Fibroblast of pulmonary artery (primary cell): ENCODE results near the gene HOXA1.

Experiments
- DNase-seq: peaks from one replicate; pipeline ENCODE4 v3.0.0-alpha.2; 2010; ENCODE audit warnings: low read depth
- H3K4me3 ChIP-seq: replicated peaks from 2 replicates; pipeline ENCODE4 v1.5.1; 2011; ENCODE audit warnings: low read depth, mild to moderate bottlenecking, control low read depth, low read length, moderate library complexity
- CTCF ChIP-seq: IDR thresholded peaks from 2 replicates; pipeline ENCODE4 v1.5.1; 2011; ENCODE audit warnings: mild to moderate bottlenecking, control low read depth, low read length, inconsistent platforms; ENCODE audit errors: missing control alignments

Gene HOXA1

GRCh38 chr7:27097686-27098577 is 2.1 kb upstream of the HOXA1 start:
- TF ChIP-seq CTCF, result no peak
- no peak for DNase-seq
- peak overlapping the region; percentile 55 for H3K4me3 ChIP-seq

GRCh38 chr7:27096768-27097514 is 1.1 kb upstream of the HOXA1 start:
- TF ChIP-seq CTCF, result no peak
- DNase-seq, result no peak
- peak overlapping the region; percentile 55 for H3K4me3 ChIP-seq

- no peak for DNase-seq
- peak overlapping the region; percentile 41 for H3K4me3 ChIP-seq
- TF ChIP-seq CTCF, result no peak
These were observed 527 bp downstream of the HOXA1 start for GRCh38 chr7:27095050-27095896.

- TF ChIP-seq CTCF, result no peak
- no peak overlapping the region for H3K4me3 ChIP-seq
- DNase-seq, result no peak
These were observed 1.3 kb downstream of the HOXA1 start for GRCh38 chr7:27094304-27095049.

- DNase-seq, result no peak
- H3K4me3 ChIP-seq, result no peak overlapping the region
- TF ChIP-seq CTCF, result no peak
These were observed 2.5 kb downstream of the HOXA1 start for GRCh38 chr7:27093184-27093895.

- DNase-seq, result no peak
- no peak for TF ChIP-seq CTCF
- no peak overlapping the region for H3K4me3 ChIP-seq
These were observed 3.0 kb downstream of the HOXA1 start for GRCh38 chr7:27092819-27093110.
